ENCODE results near the gene CAMSAP2. TPM values are rescaled to one million over a fixed set of nuclear protein-coding genes. Genes with fewer than 3 reads are reported as not detected.

The CAMSAP2 gene
- polyA plus RNA-seq, 1 donor (not counting 4 experiments of a cell fraction or from before 2014, with no cell fraction given), result 47.8 TPM

GRCh38 chr1:200869753-200870391 lies 131.2 kb downstream of the CAMSAP2 start:
- no peaks in the 10 kb centered on the region for H3K9me3 ChIP-seq (ENCODE audit: control insufficient read depth, low read depth, low read length)
- H2AFZ ChIP-seq (ENCODE audit: control insufficient read depth, low read length), result no peak overlapping the region
- H3K79me2 ChIP-seq (ENCODE audit: control insufficient read depth, insufficient read depth, low read length), result no peaks in the 10 kb centered on the region
- no peak for FAIRE-seq
- TF ChIP-seq CTCF (optimal IDR thresholded peaks at IDR 0.05 in 1 of 3, IDR thresholded peaks at IDR 0.05 in 1 of 3, conservative IDR thresholded peaks at IDR 0.05 in 1 of 3; ENCODE audit: extremely low read depth in 1 of 3, insufficient read depth in 2 of 3, low read length in 3 of 3) (no peak), EZH2 (IDR thresholded peaks at IDR 0.05; ENCODE audit: low read length) (no peak)
- H3K36me3 ChIP-seq (ENCODE audit: control insufficient read depth in 2 of 2, extremely low read depth in 1 of 2, insufficient read depth in 2 of 2, low read length in 2 of 2), result no peaks in the 10 kb centered on the region
- H3K4me2 ChIP-seq (ENCODE audit: control insufficient read depth, extremely low read depth, insufficient read depth, low read depth, low read length), result no peak overlapping the region
- no peaks in the 10 kb centered on the region for H3K9me1 ChIP-seq (ENCODE audit: control insufficient read depth, extremely low read depth, insufficient read depth, low read length)
- no peaks in the 10 kb centered on the region for H4K20me1 ChIP-seq (ENCODE audit: control insufficient read depth, extremely low read depth, insufficient read depth, low read length)
- no peak overlapping the region for H3K9ac ChIP-seq (ENCODE audit: control insufficient read depth, extremely low read depth, insufficient read depth, low read length)
- no peak overlapping the region for H3K4me3 ChIP-seq (ENCODE audit: control insufficient read depth in 2 of 3, extremely low read depth in 1 of 3, insufficient read depth in 2 of 3, low read depth in 1 of 3, low read length in 3 of 3)
- dilution Hi-C loops (cut with MboI; ENCODE audit: extremely low pct_ligation_motif_present, low sequenced_read_pairs), result no loop called here
- DNase-seq (ENCODE audit: low read depth, low spot score), result no peak
- no peaks in the 10 kb centered on the region for H3K4me1 ChIP-seq (ENCODE audit: control insufficient read depth, extremely low read depth, insufficient read depth, low read length)
- H3K27ac ChIP-seq (ENCODE audit: control insufficient read depth, insufficient read depth, low read length), result no peak overlapping the region
- H3K27me3 ChIP-seq (ENCODE audit: control insufficient read depth, extremely low read depth, insufficient read depth, low read length), result peaks cover 36% of the 10 kb centered on the region

GRCh38 chr1:200872446-200873115 lies 133.9 kb downstream of the CAMSAP2 start, which contains the start of gene GPR25:
Gene GPR25 (plus strand): TSS chr1:200872981. CDS start chr1:200873038, 57 bp downstream.
- H3K9ac ChIP-seq (ENCODE audit: control insufficient read depth, extremely low read depth, insufficient read depth, low read length), result no peak within 1 kb of the TSS
- H3K27me3 ChIP-seq (ENCODE audit: control insufficient read depth, extremely low read depth, insufficient read depth, low read length), result peaks cover 37% of the 10 kb centered on the region
- H3K4me2 ChIP-seq (ENCODE audit: control insufficient read depth, extremely low read depth, insufficient read depth, low read depth, low read length), result no peak within 1 kb of the TSS
- H4K20me1 ChIP-seq (ENCODE audit: control insufficient read depth, extremely low read depth, insufficient read depth, low read length), result no peaks in the 10 kb centered on the region
- H3K79me2 ChIP-seq (ENCODE audit: control insufficient read depth, insufficient read depth, low read length), result no peaks in the 10 kb centered on the region
- DNase-seq (ENCODE audit: low read depth, low spot score), result no peak
- dilution Hi-C loops (cut with MboI; ENCODE audit: extremely low pct_ligation_motif_present, low sequenced_read_pairs), result no loop called here
- TF ChIP-seq EZH2 (IDR thresholded peaks at IDR 0.05; ENCODE audit: low read length) (no peak), CTCF (optimal IDR thresholded peaks at IDR 0.05 in 1 of 3, IDR thresholded peaks at IDR 0.05 in 1 of 3, conservative IDR thresholded peaks at IDR 0.05 in 1 of 3; ENCODE audit: extremely low read depth in 1 of 3, insufficient read depth in 2 of 3, low read length in 3 of 3) (no peak)
- FAIRE-seq, result no peak
- H3K4me3 ChIP-seq (ENCODE audit: control insufficient read depth in 2 of 3, extremely low read depth in 1 of 3, insufficient read depth in 2 of 3, low read depth in 1 of 3, low read length in 3 of 3), result no peak within 1 kb of the TSS
- no peaks in the 10 kb centered on the region for H3K9me3 ChIP-seq (ENCODE audit: control insufficient read depth, low read depth, low read length)
- no peak within 1 kb of the TSS for H2AFZ ChIP-seq (ENCODE audit: control insufficient read depth, low read length)
- no peaks in the 10 kb centered on the region for H3K36me3 ChIP-seq (ENCODE audit: control insufficient read depth in 2 of 2, extremely low read depth in 1 of 2, insufficient read depth in 2 of 2, low read length in 2 of 2)
- no peaks in the 10 kb centered on the region for H3K4me1 ChIP-seq (ENCODE audit: control insufficient read depth, extremely low read depth, insufficient read depth, low read length)
- H3K27ac ChIP-seq (ENCODE audit: control insufficient read depth, insufficient read depth, low read length), result no peak within 1 kb of the TSS
- no peaks in the 10 kb centered on the region for H3K9me1 ChIP-seq (ENCODE audit: control insufficient read depth, extremely low read depth, insufficient read depth, low read length)

All from keratinocyte (primary cell).